K562 (cell line): ENCODE results near the gene CELA1. TPM values are rescaled to one million over a fixed set of nuclear protein-coding genes. Genes with fewer than 3 reads are reported as not detected.

Experiments used
- ATF7 ChIP-seq: fragments of 450-650 bp; IDR thresholded peaks from 2 replicates; pipeline ENCODE4 v1.7.1; 2014; ENCODE audit warnings: mild to moderate bottlenecking, moderate library complexity
- ESRRB ChIP-seq: fragments of 250-450 bp; sonication (Bioruptor Pico); IDR thresholded peaks from 2 replicates; pipeline ENCODE4 v1.5.0; 2020; ENCODE audit warnings: mild to moderate bottlenecking, moderate library complexity, borderline replicate concordance
- HSF4 ChIP-seq: fragments of 250-450 bp; sonication (Bioruptor Pico); IDR thresholded peaks from 2 replicates; pipeline ENCODE4 v2.1.2; 2022; ENCODE audit warnings: mild to moderate bottlenecking, moderate library complexity, borderline replicate concordance
- L3MBTL2 ChIP-seq: fragments of 450-650 bp; IDR thresholded peaks from 2 replicates; pipeline ENCODE4 v1.6.1; 2016; ENCODE audit warnings: mild to moderate bottlenecking, moderate library complexity
- MYBL2 ChIP-seq, 2 experiments: fragments of 450-650 bp in 1 of 2; sonication (generic) in 1 of 2; formaldehyde crosslinking in 1 of 2; IDR thresholded peaks; 2 replicates each; pipeline versions ENCODE4 v1.6.1 to v1.8.1; 2017 to 2022; ENCODE audit warnings: borderline replicate concordance in 1 of 2, inconsistent platforms in 1 of 2, low read depth in 1 of 2, mild to moderate bottlenecking in 1 of 2, missing genetic modification reagents in 1 of 2, moderate library complexity in 1 of 2
- NR1H2 ChIP-seq: sonication (generic); formaldehyde crosslinking; IDR thresholded peaks from 2 replicates; pipeline ENCODE4 v1.4.0; 2020; ENCODE audit warnings: mild to moderate bottlenecking, missing genetic modification reagents
- ZKSCAN8 ChIP-seq: fragments of 200-800 bp; sonication (Bioruptor generic); IDR thresholded peaks from 2 replicates; pipeline ENCODE4 v1.6.1; 2016; ENCODE audit warnings: missing genetic modification characterization, missing compliant biosample characterization
- ZNF589 ChIP-seq: fragments of 200-800 bp; sonication (Bioruptor generic); IDR thresholded peaks from 2 replicates; pipeline ENCODE4 v1.6.1; 2016; ENCODE audit warnings: low read depth, missing genetic modification characterization, missing compliant biosample characterization
- polyA plus RNA-seq, 8 experiments: library from polyadenylated mRNA; depleted of rRNA in 4 of 8; stranded (reverse) in 5 of 8; unstranded in 3 of 8; fragments of >200 nt; fragmentation: Nextera tagmentation in 2 of 8; fragmentation: Illumina TruSeq in 1 of 8; extraction: Ambion mirVana in 2 of 8; extraction: Trizol in 1 of 8; gene quantifications; 2 replicates each; pipeline versions ENCODE4 v1.2.1 to v1.2.3, GENCODE V29; 2011 to 2014; ENCODE audit warnings: inconsistent platforms in 1 of 8, missing spikeins in 1 of 8
- total RNA-seq, 7 experiments: library from RNA; depleted of rRNA in 6 of 7; stranded (reverse); fragments of >200 nt in 6 of 7; fragmentation: Illumina TruSeq in 2 of 7; extraction: Trizol in 2 of 7; gene quantifications; 2 replicates each; pipeline versions ENCODE4 v1.2.1 to v1.2.3, GENCODE V29; 2011 to 2021; ENCODE audit warnings: low replicate concordance in 1 of 7
- TF ChIP-seq, protein P1 (sequence below): fragments of 450-650 bp; IDR thresholded peaks from 2 replicates; pipeline ENCODE4 v1.6.1; 2018; ENCODE audit warnings: mild to moderate bottlenecking, low read depth; ENCODE audit not compliant: partially characterized antibody

The CELA1 gene
- total and polyA plus RNA-seq, 9 of the 15 experiments (the other 6 are each of a cell fraction or from before 2014, with no cell fraction given): 0.06 to 0.27 (median 0.22) TPM; not detected in 6

DNA sequence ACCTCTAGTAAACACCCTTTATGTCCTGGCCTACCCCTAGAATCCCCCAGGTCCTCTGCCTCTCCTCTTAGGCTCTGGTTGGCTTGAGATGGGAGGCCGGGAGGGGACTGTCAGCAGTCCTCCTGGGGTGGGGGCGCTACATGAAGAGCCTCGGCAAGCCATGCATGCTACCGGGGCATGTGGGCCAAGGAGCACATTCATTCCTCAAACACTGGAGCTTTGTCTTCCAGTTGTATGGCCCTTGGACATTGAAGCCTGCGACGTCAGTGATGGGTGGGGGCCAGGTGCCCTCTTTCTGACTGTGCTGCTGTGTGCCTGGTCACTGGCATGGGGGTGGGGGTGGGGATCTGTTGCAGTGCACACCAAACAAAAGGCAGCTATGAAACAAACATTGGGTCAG lies 15.8 kb upstream of the CELA1 start (continued):
- TF ChIP-seq ZKSCAN8 (CRISPR knock-in tag) (no peak), NR1H2 (CRISPR knock-in tag) (no peak), HSF4 (CRISPR knock-in tag) (no peak), ATF7 (no peak), MYBL2 (IDR thresholded peaks at IDR 0.05; ENCODE audit: low read depth) (no peak), MYBL2 (CRISPR knock-in tag; IDR thresholded peaks at IDR 0.05; ENCODE audit: borderline replicate concordance) (no peak), ZNF589 (no peak), L3MBTL2 (no peak), ESRRB (CRISPR knock-in tag) (no peak)
- TF ChIP-seq, protein P1, sequence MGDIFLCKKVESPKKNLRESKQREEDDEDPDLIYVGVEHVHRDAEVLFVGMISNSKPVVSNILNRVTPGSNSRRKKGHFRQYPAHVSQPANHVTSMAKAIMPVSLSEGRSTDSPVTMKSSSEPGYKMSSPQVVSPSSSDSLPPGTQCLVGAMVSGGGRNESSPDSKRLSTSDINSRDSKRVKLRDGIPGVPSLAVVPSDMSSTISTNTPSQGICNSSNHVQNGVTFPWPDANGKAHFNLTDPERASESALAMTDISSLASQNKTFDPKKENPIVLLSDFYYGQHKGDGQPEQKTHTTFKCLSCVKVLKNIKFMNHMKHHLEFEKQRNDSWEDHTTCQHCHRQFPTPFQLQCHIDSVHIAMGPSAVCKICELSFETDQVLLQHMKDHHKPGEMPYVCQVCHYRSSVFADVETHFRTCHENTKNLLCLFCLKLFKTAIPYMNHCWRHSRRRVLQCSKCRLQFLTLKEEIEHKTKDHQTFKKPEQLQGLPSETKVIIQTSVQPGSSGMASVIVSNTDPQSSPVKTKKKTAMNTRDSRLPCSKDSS: no peak
